GM18519 (cell line): ENCODE results near the gene PACSIN2.

ENCODE experiments used
- ATAC-seq: cut with Tn5 transposase; IDR thresholded peaks from one replicate; pipeline ENCODE4 v1.9.1; 2021; ENCODE audit warnings: mild to moderate bottlenecking, moderate library complexity; ENCODE audit not compliant: unreplicated experiment, low FRiP score

Gene PACSIN2

DNA sequence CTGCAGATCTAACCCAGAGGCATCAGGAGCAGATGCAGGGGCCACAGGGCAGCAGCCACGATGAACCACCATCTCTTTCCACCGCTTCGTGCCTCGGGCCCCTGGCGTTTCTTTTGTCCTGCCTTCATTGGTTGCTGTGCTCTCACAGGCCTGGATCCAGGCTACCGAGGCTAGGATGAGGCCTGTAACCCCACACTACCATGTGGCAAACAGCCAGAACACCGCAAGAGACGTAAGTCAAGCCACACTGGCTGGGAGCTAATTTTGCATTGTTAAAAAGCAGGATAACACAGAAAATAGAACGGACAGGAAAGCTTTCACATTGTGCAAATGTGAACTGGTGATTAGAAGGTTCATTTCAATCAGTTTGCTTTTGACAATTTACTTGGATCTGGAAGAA lies 142.1 kb downstream of the PACSIN2 start:
- no peak for ATAC-seq

DNA sequence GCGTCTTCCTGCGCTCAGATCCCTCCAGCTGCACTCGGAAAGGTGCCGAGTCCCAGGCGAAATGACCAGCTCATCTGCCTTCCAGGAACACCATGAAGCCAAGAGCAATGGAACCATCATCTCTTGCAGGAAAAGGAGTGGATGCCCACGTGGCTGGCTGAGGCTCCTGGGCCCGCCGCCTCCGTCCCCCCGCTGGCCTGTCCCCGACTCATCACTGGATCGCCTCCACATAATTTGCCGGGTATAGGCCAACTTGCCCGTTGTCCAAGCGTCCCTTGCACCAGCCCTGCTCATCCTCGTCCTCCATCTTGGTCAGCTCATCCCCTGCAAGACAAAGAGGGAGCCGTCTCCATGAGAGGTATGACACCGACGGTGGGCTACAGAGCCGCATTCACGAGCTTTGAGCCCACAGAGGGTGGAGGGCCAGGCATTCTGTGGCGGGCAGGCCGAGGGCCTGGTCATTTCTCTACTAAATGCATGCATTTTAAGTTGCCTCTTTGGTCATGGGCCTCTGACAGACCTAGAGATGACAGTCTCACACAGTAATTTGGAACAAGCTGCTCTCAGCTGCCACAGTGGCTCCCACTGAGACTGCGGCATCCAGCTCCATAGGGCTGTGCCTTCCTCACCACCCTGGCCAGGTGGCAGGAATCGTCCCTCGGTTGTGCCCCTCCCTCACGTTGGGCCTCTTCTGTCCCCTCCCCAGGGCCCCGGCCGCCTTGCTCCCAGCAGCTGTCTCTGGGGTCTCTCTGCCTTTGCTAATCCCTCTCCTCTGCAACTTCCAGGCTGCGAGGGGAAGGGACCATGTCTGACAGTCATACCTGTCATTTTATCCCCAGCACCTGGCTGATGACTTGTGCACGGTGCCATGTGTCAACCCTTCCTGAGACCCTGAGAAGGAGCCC lies 143.6 kb downstream of the PACSIN2 start:
- ATAC-seq = no peak

DNA sequence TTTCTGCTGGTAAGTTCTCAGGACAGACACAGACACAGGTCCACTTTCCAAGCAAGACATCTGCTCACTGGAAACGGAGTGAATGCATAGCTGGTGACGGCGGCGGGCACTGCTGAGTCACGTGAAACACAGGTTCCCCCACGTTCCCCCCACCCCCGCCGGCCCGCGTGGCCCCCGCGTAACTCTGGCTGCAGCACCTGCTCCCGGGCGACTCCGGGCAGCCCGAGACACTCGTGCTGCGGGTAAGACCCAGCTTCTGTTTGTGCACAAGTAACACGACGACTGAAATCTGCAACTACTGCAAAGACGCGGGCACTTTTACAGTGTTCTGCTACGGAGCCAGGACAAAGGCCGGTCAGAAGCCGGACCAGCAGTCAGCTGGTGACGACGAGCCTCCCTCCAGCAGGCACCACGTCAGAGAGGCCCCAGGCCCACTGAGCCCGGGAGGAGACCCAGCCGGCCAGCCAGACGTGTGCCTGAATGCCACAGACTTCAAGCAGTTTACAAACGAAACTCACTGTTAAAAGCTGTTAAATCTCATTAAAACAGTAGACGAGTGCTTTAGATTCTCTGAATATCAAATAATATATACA lies 145.0 kb downstream of the PACSIN2 start:
- no peak for ATAC-seq

GRCh38 chr22:42869463-42869862 lies 145.5 kb downstream of the PACSIN2 start:
- no peak for ATAC-seq

- no peak for ATAC-seq
Observed at GRCh38 chr22:42868751-42869251, 146.1 kb downstream of the PACSIN2 start.

- no peak for ATAC-seq
Observed at GRCh38 chr22:42866100-42866499, 148.8 kb downstream of the PACSIN2 start.

DNA sequence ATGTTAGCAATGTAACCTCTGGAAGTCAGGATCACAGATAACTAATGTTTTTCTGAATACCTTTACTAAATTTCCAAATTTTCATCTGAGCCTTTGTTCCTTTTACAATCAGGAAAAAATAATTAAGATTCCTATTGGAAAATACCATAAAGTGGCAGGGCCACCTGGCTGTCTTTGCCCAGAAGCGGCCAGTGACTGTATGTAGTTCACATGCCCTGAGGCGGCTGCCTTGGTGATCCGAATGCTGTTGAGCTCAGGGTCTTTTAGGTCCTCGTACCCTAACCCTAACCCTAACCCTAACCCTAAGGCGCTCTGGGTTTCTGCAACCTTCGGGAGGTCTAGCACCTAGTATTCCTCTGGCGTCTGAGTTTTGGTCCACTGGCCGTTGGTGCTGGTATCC lies 149.4 kb downstream of the PACSIN2 start:
- no peak for ATAC-seq

DNA sequence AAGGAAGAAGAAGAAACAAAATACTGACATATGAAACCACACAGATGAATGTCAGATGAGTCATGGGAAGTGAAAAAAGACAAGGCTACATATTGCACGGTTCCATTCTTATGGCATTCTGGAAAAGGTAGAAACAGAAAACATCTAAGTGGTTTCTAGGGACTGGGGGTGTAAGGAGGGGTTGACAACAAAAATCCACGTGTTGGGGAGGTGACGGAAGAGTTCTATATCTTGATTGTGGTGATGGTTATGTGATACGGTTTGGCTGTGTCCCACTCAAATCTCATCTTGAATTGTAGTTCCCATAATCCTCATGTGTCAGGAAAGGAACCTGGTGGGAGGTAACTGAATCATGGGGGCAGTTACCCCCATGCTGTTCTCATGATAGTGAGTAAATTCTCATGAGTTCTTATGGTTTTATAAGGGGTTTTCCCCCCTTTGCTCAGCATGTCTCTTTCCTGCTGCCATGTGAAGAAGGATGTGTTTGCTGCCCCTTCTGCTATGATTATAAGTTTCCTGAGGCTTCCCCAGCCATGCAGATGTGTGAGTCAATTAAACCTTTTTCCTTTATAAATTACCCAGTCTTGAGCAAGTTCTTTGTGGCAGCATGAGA lies 151.5 kb downstream of the PACSIN2 start:
- no peak for ATAC-seq

DNA sequence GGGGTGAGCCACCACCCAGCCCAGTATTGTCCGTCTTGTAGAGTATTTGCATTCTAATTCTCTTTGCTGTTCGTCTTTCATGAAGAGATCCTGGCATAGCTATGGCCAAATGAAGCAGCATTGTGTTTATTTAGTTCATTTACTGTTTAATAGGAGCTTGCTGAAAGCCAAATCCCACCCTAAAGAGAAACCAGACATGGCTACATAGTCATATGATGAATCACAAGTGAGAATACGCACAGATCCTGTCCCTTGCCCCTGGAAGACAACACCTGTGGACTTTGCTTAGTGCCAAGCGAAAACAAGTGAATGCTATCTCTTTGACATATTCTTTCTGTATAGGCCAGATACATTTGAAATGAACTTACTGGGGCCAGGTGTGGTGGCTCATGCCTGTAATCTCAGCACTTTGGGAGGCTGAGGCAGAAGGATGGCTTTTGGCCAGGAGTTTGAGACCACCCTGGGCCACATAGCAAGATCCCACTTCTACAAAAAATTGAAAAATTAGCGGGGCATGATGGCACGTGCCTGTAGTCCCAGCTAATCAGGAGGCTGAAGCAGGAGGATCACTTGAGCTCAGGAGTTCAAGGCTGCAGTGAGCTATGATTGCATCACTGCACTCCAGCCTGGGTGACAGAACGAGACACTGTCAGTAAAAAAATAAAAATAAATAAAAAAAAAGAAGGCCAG lies 152.8 kb downstream of the PACSIN2 start:
- ATAC-seq = no peak

- ATAC-seq = no peak
Observed at GRCh38 chr22:42860968-42861367, 154.0 kb downstream of the PACSIN2 start.

- ATAC-seq = no peak
Observed at GRCh38 chr22:42857845-42858481, 157.0 kb downstream of the PACSIN2 start.

- ATAC-seq = peak; percentile 72
Observed at GRCh38 chr22:42856865-42857704, 157.9 kb downstream of the PACSIN2 start, which contains the start of gene ARFGAP3. Gene ARFGAP3 (minus strand): TSS chr22:42857273. CDS start chr22:42857182, 91 bp downstream.

DNA sequence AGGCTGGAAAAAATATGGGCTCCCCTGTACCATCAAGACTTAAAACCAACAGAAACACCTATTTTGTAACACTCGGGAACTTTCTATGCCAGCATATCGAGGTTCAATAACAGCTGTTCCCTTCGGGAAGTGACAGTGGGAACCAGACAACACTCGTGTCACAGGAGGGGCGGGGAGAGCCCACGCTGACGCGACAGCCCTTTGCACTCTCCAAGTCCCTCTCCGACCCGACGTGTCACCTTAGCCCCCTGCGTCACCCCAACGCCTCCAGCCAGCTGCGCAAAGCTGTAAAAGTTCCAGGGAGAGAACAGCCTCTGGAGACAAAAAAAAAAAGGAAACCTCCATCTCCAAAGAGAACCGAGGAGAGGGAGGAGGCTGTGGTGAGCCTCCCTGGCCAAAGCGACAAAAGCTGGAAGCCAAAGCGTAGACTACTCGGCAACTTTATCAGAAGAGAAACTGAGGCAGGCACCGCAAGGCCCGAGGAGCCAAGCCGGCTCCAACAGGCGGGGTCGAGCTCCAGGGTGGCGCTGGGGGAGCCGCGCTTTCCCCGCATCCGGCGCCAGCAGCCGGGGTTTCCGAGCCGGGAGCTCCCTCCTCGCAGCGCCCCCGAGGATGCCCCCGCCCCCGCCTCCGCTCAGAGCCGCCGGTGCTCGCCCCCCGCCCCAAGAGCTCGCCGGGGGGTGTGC lies 158.6 kb downstream of the PACSIN2 start:
- peak; percentile 2 for ATAC-seq

- no peak for ATAC-seq
Observed at GRCh38 chr22:42855721-42856120, 159.2 kb downstream of the PACSIN2 start.

DNA sequence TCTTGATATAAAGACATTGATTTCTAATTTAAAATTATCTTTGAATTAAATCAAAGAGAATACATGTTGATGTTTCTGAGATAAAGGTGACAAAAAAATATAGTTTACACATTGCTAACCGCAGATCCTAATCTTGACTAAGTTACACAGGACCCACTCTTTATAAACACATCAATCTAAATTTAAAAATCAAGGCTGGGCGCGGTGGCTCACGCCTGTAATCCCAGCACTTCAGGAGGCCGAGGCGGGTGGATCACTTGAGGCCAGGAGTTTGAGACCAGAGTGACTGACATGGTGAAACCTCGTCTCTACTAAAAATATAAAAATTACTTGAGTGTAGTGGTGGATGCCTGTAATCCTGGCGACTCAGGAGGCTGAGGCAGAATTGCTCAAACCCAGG lies 159.7 kb downstream of the PACSIN2 start:
- ATAC-seq = no peak

- no peak for ATAC-seq
Observed at GRCh38 chr22:42848941-42849550, 165.9 kb downstream of the PACSIN2 start.

DNA sequence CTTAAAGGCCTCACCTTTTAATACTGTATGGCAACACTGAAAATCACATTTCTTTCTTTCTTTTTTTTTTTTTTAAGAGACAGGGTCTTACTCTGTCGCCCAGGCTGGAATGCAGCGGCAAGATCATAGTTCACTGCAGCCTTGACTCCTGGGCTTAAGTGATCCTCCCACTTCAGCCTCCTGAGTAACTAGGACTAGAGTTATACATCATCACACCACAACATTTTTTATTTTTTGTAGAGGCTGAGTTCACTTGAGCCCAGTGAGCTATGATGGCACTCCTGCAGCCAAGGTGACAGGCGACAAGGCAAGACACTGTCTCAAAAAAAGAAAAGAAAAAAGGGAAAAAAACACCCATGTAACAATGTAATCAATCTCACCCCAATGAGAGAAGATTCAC lies 167.8 kb downstream of the PACSIN2 start:
- ATAC-seq = no peak

DNA sequence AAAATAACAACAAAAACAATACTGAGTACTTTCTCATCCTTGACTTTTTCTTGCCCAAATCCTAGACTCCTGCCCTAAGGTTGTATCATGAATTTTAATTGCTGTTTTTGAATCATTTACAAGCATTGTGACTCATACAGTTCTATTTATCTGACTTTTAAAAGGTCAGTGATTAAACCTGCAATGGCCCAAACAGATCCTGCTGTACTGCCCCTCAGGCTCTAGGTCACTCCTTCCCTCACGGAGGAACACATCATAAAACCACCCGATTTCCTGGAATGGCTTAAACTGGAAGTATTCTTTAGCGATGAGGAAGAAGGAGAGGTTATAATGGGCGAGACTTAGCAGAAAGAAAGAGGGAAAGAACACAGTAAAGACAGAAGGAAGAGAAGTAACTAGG lies 170.2 kb downstream of the PACSIN2 start:
- no peak for ATAC-seq
